IMR-90 (cell line): ENCODE results near the gene CDC45.

Experiments used
- CHD1 ChIP-seq: IDR thresholded peaks from 2 replicates; pipeline ENCODE4 v1.6.1; 2012; ENCODE audit warnings: low read depth, low read length, improper control_type of control experiment
- CTCF ChIP-seq: conservative IDR thresholded peaks from 2 replicates; pipeline ENCODE4 v1.5.1; 2012; ENCODE audit warnings: mild to moderate bottlenecking, low read depth, low read length, improper control_type of control experiment
- MAFK ChIP-seq: IDR thresholded peaks from 2 replicates; pipeline ENCODE4 v1.6.1; 2012; ENCODE audit warnings: low read depth, low read length, improper control_type of control experiment
- POLR2A ChIP-seq: IDR thresholded peaks from 2 replicates; pipeline ENCODE4 v1.6.1; 2012; ENCODE audit warnings: mild to moderate bottlenecking, low read depth, low read length
- SMC3 ChIP-seq: fragments of 150-350 bp; IDR thresholded peaks from 2 replicates; pipeline ENCODE4 v1.6.1; 2016; ENCODE audit warnings: low read depth, mild to moderate bottlenecking, antibody characterized with exemption, low read length, moderate library complexity

GRCh38 chr22:19513823-19514222 is 34.1 kb downstream of the CDC45 start:
- no peak for TF ChIP-seq CTCF
- TF ChIP-seq MAFK: no peak
- TF ChIP-seq POLR2A: no peak
- TF ChIP-seq CHD1: no peak
- TF ChIP-seq SMC3: no peak
